NCI-H1436 treated with DMSO at 0.1 percent for 48 hours (cell line): ENCODE results near the gene WDR72.

Experiments used
- DNase-seq: peaks from one replicate; lab custom pipeline; 2025; lab: John Stamatoyannopoulos, UW

WDR72 gene

GRCh38 chr15:53534105-53534839 lies 225.2 kb downstream of the WDR72 start:
- no peak for DNase-seq

- DNase-seq: no peak
Observed at GRCh38 chr15:53530761-53531160, 228.7 kb downstream of the WDR72 start.

GRCh38 chr15:53527996-53528395 lies 231.5 kb downstream of the WDR72 start:
- no peak for DNase-seq

GRCh38 chr15:53525894-53526293 lies 233.6 kb downstream of the WDR72 start:
- DNase-seq: no peak

DNA sequence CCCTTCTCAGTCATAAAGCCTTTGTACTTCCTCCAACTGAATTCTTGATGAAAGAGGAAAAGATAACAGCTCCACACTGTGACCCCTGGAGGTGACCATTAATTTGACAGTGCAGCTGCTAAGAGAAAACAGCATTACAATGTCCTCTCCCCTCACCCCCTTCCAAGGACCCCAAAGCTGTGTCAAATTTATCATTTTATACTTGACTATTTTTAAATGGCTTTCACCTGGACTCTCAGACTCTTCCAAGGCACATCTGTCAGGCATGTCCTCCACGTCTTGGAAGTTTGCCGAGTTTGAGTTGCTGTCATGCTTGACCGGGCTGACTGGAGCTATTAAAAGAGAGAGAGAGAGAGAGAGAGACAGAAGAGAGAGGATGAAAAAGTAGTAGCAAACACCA lies 236.5 kb downstream of the WDR72 start:
- no peak for DNase-seq

DNA sequence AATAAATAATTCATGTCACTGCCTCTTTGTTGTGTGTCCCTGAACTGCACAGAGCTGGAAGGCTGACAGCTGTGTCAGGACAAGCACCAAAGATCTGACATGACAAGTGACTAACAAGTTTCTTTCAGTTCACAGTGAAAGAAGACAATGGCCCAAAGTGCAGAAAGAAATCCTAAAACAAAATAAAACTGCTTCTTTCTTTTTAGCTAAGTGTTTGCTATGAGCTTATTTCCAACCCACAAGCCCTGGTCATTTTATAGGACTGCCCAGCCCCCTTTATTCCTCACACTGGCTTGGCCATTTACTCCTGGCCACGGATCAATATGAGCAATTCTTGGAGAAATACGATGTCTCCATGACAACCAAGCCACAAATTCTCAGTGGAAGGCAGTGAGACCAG lies 238.5 kb downstream of the WDR72 start:
- no peak for DNase-seq

DNA sequence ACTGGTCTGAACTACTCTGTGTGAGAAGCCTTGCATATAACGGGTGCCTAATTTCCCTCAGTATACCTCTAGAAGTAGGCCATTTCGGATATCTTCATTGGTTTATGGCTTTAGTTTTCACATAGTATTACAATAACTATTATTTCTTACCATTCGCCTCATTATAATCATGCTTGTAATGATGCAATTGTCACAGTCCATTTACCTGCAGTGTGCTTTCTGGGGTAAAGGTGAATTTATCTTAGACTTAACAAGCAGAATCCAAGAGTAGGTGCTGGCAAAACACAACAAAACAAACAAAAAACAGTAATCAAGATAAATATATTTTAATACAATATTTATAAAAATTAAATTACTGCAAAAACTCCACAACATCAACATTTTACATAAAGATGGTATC lies 246.0 kb downstream of the WDR72 start:
- DNase-seq: no peak

- no peak for DNase-seq
Observed at GRCh38 chr15:53512029-53512428, 247.4 kb downstream of the WDR72 start.

DNA sequence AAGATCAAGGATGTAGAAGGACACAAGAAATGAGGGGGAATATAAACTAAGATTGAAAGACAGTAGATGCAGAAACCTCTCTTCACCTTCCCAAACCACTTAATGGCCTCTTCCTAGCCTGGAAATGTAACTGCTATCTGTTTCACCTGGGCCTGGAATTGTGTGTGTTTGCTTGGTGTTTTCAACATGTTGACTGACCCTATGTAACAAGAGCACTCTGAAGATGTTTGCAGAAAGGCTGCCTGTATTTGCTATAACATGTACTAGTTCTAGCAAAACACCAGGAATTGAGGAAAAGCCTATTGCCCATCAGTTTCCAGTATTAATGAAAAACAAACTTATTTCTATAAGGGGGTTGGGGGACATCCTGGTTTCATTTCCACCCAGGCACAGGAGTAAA lies 248.3 kb downstream of the WDR72 start:
- DNase-seq: no peak

- no peak for DNase-seq
Observed at GRCh38 chr15:53506370-53506769, 253.1 kb downstream of the WDR72 start.

DNA sequence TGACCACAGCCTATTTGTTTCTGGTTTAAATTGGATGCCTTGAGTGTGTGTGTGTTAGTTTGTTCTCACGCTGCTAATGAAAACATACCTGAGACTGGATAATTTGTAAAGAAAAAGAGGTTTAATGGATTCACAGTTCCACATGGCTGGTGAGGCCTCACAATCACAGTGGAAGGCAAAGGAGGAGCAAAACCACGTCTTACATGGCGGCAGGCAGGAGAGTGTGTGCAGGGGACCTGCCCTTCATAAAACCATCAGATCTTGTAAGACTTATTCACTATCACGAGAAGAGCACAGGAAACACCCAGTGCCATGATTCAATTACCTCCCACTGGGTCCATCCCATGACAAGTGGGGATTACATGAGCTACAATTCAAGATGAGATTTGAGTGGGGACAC lies 260.5 kb downstream of the WDR72 start:
- DNase-seq: no peak

DNA sequence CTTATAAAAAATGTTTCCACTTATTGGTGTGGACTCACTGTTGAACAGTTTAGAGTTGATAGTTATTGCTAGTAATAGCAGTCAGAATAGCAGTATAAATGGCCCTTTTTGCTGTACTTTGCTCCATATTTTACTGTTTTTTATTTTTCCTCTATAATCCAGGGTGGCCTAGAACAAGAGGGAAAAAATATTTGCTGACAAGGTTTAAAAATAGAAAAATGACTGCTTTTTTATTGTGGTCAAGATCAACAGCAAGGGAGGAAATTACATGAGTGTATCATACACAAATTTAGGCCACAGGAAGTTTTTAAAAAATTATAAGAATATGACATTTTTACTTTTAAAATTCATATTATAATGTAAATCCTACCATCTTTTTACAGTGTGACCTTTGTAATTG lies 269.1 kb downstream of the WDR72 start:
- DNase-seq: no peak

DNA sequence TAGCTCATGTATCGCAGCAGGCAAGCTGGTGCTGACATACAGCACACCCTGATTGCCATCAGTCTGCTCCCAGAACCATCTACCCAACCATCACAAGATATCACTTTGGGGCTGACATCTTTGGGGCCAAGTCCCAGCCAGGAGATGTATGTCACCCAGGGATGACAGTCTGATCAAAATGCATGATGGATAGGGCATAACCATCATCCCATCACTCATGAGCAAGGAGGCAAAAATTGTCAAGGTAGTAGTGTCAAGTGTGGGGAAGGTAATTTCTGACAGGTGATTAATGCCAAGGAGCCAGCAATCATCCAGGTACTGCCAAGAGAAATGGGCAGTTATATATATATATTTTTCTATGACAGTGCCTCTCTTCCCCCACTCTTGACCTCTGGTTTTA lies 277.4 kb downstream of the WDR72 start:
- no peak for DNase-seq

- DNase-seq: no peak
Observed at GRCh38 chr15:53477981-53478766, 281.3 kb downstream of the WDR72 start.

GRCh38 chr15:53473886-53474285 lies 285.6 kb downstream of the WDR72 start:
- DNase-seq: no peak

- DNase-seq: no peak
Observed at GRCh38 chr15:53473435-53473834, 286.0 kb downstream of the WDR72 start.

DNA sequence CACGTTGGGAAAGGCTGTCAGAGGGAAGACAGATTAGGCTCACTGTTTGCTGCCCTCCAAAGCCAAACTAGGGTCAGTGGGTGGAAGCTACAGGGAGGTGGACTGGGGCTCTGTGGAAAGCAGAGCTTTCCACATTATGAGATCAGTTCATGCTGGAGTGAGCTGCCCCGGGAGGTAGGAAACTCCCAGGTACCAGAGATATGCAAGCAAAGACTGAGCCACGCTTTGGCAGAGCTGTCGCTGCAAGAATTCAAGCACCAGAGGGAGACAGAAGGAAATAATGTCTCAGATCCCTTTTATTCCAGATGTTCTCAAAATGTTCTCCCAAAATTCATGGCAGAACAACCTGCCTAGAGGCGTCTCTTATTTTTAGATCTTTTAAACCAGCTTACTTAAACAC lies 286.6 kb downstream of the WDR72 start:
- no peak for DNase-seq

DNA sequence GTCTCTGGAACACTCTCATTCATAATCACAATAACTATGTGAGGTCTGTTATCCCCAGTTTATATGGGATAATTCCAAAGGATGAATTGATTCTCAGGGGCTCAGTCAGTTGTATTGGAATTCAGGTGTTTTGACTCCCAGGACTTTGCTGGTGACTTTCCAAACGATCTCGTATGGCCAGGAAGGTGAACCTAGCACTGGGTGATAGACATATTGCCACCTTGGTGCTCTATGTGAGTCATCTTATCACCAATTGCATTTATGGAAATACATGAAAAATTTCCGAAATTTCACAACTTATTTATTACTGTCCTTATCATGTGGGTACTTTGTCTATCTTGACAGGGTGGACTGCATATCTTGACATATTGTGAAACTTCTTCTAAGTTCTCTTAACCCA lies 287.3 kb downstream of the WDR72 start:
- DNase-seq: no peak

- DNase-seq: no peak
Observed at GRCh38 chr15:53470743-53471142, 288.7 kb downstream of the WDR72 start.

DNA sequence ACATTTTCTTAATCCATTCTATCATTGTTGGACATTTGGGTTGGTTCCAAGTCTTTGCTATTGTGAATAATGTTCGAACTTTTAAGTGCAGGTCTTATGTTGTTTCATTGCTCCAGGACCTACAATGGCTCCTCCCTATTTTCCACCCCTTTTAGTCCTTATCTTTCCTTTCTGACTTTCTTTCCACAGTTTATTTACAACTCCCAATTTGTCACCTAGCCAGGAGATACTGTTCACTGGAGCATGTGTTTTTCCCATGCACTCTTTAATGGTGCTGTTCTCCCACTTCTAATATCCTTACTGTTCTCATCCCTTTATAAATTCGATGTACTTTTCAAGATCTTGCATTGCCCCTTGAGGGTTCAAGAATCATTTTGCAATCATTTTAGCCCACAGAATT lies 290.0 kb downstream of the WDR72 start:
- DNase-seq: no peak
